HG03442 (cell line): ENCODE data around the gene RBM38.

Source experiments
- ATAC-seq: cut with Tn5 transposase; IDR thresholded peaks from one replicate; pipeline ENCODE4 v1.9.1; 2021; ENCODE audit warnings: mild to moderate bottlenecking, moderate library complexity; ENCODE audit not compliant: unreplicated experiment

The RBM38 gene

DNA sequence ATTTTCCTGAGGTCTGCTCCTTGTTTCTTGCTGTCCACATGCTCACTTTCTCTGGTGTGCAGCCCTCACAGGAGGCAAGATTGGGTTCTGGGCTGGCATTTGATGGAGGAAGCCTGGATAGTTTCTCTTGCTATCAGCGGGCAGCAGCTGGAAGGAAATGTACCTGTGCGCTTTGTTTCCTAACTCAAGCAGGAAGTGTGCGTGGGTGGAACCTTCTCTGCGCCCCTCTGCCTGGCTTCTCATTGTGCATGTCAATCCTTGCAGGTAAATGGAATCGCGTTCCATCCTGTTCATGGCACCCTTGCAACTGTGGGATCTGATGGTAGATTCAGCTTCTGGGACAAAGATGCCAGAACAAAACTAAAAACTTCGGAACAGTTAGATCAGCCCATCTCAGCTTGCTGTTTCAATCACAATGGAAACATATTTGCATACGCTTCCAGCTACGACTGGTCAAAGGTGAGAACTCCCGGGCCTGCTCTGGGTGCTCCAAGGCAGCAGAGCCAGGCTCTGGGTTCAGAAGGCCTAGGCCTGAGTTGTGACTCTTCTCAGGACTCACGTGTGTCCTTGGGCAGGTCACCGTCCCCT, 16.8 kb upstream of the RBM38 start:
- no peak for ATAC-seq

DNA sequence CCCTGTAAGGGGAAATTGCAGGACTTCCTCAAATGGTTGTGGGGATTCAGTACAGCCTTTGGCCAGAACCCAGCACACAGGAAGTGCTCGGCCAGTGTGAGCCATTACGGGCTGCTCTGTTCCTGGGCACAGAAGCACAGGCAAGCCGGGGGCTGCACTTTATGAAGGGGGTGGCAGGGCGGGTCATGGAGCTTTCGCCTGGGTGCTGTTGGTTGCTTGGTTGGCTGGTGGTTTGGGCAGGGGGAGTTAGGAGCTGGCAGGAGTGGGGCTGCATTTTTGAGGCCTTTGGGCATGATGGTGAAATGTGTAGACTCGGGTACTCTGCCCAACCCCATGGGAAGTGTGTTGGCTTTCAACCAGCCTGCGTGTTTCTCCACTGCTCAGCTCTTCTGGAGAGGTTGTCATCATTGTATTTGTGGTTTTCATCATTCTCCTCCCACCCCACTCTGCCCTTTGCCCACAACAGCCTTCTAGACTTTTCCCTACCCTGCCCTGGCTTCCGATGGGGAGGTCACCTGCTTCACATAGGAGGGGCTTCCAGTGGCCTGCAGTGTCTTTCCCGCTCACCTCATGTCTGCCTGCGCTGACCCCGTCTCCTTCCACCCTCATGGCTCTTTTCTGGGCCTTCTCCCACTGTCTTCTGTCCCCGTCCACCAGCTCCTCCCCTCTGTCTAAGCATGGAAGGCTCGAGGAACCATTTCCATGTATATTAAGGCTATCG, 16.1 kb upstream of the RBM38 start:
- ATAC-seq, result no peak

DNA sequence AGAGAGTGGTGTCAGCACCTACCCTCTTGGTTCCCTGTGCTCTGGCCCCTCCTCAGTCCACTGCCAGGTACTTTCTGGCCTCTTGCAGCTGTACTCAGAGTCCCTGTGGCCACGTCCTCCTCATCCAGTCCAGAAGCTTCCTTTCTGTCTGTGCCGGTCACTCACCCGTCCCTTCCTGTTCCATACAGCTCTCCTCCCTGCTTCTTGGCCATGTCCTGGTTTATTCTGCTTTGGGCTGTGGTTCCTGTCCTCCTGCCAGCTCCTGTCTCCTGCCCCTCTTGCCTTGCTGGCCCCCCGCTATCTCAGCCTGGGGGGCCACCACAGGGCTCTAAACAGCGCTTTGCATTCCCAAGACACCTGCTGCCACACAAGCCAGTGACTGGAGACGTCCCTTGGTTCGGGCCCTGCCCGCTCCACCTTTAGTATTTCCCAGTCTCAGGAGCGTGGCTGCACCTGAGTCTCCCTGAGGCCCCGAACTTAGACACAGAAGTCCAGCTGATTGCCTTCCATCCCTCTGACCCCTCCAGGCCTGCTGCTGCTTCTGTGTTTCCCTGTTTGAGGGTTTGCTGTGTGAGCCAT, 15.5 kb upstream of the RBM38 start:
- ATAC-seq, result no peak

DNA sequence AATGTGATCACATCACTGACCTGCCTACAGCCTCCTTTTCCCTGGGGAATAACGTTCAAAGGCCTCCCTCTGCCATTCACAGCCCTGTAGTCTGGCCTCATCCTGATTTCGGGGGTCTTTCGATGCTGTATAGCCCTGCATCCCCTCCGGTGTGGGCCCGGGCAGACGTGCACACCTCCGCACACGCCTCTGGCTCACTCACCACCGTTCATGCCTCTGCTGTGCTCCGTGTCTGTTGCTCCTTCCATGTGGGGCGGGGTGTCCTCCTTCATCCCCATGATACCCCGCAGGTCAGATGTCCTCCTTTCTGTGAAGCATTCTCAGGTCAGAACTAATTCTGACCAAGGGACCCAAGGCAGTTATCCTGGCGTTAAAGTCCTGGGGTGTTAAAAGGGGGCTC, 13.8 kb upstream of the RBM38 start:
- no peak for ATAC-seq

DNA sequence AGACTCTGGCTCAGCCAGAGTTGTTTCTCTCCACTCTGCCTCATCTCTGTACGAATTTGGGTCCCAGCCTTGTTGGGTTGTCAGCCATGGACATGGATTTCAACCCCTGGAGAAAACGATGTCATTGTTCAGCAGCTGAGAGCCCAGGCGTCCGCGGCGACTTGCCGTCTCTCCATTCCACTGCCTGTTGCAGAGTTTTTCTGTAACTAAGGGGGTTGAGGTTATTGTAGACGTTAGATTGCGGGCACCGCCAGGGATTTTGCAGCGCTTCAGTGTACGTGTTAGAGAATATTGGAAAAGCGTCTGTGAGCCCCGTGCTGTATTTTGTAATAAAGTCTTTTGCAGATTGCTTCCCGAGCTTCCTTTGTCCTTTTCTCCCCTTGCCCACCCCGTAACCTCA, 13.1 kb upstream of the RBM38 start:
- ATAC-seq, result no peak

DNA sequence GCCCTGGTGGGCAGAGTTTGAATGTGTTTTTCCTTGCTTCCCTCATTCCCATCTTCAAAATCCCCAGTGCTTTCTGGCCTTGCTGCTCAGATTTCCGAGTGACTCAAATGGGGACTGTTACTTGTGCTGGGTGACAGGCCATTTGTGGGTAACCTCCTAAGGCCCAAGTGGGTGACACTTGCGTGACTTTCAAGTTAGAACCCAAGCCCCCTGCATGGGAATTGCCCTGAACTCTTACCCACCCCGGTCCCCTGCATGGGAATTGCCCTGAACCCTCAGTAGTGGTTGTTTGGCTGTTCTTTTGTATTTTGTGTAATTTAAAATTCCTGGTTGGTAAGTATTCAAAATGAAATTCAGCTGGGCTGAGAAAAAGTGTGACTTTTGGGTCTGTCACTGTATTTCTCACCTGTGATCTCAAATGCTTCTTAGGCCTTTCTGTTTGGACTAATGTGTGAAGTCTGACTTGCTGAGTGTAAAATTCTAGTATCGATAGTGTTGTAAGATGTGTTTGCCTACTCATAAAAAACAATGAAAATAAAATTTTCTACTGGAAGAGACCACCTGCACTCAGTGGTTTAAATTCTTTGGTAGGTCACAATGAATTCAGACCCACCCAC, 12.4 kb upstream of the RBM38 start:
- ATAC-seq, result no peak

DNA sequence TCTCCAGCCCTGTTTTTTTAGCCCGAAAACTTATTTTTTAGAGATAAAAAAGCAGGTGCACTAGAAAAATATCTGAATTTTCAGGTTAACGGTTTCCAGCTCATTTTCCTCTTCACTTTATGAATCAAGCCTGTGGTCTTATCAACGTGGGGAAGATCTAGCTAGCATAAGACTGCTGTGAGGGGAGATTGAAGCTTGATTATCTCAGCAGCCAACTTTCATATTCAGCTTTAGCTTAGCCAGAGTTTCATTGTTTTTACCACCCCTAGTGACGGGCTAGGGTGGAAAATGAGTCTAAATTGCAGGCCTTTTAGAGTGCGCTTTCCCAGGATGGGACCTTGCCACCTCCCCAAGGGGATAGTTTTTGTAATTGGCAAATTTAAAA, 11.9 kb upstream of the RBM38 start:
- no peak for ATAC-seq

DNA sequence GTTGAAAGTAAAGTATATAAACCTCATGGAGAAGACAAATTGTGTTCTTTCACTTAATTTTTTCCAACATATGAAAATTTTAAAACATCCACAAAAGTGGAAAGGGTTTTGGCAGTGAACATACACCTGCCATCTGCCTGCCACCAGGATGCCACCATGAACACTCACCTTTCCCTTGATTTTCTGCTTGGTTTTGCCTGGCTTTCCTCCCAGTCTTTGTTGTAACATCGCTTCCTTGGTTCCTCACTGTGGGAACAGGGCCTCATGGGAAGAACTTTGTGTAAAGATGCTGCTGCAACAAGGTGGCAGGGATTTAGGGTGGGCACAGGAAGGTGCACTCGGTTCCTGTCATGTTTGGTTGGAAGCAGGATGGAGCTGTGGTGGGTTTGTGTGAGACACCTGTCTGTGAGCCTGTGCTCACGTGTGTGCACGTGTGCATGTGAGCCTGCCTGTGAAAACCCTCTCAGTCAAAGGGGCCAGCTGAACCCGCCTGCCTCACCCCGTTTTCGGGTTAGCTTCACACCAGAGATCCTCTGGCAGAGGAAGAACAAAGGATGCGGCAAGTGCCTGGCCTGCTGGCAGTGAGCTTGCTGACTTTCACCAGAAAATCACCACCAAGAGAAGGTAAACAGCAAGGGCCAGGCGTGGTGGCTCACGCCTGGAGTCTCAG, 11.0 kb upstream of the RBM38 start:
- no peak for ATAC-seq

DNA sequence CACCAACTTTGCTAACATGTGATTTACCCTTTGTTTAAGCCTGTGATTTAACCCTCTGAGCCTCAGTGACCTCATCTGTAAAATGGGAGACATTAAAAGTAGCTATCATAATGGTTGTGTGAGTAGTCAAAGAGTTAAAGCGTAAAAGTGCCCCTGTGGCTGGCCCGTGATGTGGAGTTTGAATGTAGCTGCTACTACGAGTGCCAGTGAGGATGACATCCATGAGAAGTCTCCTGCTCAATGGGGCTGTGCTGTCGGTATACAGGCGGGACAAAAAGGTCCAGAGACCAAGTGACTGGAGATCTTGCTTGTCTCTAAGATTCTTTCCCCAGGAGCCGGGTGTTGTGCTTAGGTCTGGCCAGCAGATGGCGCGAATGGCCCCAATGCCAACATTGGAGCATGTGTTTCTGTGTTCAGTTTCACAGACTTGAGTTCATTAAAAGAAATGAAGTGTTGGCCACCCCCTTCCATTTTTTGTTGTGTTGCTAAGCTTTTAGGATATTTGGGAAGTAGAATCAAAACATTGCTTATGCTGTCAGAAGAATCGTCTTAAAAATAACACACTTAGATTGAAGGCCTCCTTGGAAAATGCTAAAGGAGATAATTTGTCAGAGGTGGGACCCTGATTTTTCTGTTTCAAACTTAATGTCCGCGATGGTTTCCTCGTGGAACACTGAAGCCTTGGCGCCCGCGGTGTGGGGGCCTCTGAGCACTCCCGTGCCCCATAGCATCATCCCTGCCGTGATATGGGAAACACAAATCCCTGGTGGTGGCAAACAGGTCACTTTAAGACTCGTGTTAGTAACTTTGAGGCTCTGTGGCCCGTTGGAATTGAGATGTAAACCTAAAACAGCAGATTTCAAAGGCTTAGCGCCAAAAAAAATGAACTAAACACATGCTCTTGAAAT, 9.3 kb upstream of the RBM38 start:
- ATAC-seq, result peak; percentile 44

DNA sequence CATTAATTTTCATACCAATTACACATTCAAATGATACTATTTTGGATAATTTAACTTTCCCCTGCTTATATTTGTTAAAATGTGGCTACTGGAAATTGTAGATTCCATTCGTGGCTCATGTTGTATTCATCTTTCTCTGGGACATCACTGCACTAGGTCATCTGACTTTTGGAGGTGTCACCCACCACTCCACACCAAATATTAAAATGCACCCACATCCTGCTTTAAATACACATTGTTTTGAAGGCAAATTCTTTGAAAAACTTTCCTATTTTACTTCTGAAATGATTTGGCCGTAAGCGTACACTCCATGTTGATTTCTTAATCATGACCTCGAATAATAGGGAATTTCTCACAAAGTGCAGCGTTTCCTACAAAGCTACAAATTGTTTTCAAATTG, 8.7 kb upstream of the RBM38 start:
- no peak for ATAC-seq

DNA sequence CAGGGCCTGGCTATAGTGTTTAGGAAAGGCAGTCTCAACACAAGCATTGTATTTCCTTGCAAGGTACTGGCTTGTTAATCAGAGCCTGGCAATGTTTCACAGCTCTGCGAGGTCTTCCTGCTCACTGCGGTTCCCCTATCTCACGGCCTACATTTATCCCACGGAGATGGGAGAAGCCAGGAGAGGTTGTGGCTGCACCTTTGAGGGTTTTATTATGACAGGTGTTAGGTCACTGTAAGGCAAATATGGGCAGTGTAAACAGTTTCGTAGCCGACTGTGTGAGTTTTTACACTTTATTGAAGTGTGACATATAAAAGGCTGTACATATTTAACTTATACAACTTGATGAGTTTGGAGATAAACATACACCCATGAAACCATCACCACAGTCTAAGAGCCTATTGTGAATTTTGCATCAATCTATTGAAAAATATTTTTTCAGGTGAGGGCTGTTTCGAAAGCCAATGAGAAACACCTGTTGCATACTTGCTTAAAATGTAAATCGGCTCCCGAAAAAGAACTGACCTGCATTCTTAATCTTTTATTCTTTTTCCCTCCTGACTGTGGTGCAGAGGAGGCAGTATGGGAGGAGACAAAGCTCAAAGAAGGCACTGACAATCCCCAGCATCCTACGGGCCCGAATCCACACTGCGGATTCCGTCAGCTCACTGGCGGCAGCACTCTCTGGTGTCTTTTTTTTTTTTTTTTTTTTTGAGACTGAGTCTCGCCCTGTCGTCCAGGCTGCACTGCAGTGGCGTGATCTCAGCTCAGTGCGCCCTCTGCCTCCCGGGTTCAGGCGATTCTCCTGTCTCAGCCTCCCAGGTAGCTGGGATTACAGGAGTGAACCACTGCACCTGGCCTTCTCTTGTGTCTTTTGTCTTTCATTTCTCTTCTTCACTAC, 7.5 kb upstream of the RBM38 start:
- ATAC-seq, result no peak

DNA sequence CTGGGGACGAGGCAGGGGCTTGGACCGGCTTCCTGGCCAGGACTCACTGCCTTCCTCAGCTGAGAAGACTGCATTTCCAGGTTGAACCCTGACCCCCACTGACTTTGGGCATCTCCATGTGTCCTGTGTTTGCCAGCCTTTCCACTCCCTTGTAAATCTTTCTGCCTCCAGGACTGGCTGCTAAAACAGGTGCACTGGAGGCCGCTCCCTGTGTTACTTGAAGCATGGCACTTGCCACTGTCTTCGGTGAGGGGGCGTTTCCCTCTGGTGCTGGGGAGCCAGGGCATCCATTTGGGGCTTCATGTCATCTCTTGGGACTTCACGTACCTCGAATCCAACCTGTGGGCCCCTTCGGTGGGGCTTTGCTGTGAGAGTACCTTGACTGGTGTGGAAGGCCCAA, 6.7 kb upstream of the RBM38 start:
- ATAC-seq, result no peak

DNA sequence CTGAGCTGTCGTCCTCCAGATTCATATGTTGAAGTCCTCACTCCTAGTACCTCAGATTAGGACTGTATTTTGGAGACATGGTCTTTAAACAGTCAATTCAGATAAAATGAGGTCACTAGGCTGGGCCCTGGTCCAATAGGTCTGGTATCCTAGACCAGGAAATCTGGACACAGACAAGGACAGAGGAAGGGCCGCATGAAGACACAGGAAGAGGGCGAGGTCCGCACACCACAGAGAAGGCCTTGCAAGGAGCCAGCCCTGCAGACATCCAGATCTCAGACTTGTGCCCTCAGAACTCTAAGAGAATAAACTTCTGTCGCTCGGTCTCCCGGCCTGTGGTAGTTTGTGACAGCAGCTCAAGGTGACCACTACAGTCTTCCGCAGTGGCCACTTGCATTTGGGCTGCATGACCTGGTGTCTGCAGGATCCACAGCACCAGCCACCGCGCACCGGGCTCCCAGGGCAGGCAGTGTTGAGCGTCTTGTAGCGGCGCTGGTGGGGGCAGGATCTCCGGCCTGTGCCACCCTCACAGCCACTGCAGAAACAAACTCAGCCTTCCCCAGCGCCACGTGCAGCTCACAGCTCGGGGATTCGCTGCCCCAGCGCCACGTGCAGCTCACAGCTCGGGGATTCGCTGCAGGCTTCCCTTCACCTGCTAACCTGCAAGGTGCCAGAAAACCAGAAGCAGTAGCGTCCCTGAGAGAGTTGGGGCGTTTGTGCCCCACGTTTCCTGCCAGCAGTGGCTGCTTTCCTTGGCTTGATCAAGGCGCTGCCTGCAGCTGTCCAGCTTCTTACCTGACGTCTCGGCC, 6.0 kb upstream of the RBM38 start:
- no peak for ATAC-seq

DNA sequence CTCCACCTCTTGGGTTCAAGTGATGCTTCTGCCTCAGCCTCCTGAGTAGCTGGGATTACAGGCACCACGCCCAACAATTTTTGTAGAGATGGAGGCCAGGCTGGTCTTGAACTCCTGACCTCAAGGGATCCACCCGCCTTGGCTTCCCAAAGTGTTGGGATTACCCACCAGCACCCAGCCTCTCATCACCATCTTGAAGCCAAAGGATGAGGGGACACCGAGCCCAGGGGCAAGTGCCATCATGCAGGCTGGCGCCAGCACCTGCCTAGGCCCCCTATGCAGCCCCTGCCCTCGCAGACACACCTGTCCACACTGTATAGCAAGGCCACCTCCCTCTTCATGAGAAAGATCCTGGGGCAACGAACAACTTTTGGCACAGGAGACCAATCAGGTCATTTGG, 5.3 kb upstream of the RBM38 start:
- ATAC-seq, result no peak

DNA sequence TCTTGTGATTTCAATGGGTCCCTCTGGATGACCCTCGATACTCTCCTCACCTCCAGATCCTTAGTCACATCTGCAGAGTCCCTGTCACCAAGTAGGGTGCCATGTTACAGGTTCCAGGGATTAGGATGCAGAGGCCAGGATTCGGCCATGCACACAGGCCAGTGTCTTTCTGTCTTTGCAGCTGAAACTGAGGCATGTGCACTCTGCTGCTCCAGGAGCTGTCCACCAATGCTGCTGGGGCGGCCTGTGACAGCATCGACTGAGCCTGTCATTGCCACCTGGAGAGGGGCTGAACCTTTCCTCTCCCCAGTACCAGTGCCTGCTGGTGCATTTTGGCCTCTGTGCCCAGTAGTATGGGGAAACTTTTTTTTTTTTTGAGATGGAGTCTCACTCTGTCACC, 4.4 kb upstream of the RBM38 start:
- ATAC-seq, result no peak

DNA sequence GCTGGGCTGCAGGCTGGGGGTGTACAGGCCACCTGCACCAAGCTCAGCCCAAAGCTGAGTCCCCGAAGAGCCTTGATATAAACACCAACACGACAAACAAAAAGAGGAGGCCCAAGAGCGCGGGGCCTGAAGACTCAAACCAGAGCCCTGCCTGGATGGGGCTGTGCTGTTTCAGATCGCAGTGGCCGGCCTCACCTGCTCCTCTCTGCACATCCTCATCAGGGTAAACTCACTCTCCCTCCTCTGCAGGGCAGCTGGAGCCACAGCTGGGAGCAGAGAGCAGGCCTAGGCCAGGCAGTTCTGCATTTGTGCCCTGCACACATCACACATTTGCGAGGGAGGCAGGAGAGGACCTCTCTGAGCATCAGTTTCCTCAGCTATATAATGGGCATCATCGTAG, 3.7 kb upstream of the RBM38 start:
- ATAC-seq, result no peak

DNA sequence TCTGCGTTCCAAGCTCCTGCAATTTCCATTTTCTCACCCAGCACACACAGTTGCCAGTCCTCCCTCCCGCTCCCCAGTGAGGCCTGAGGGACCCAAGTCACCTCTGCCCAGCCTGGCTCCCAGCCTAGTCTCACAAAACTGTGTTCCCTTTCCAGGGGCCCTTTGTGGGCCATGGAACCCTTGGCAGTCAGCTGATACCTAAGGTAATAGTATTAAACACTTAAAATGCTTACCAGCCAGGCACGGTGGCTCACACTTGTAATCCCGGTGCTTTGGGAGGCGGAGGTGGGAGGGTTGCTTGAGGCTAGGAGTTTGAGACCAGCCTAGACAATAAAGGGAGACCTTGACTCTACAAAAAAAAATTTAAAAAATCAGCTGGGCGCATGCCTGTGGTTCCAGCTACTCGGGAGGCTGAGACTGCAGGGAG, 3.2 kb upstream of the RBM38 start:
- ATAC-seq, result no peak

DNA sequence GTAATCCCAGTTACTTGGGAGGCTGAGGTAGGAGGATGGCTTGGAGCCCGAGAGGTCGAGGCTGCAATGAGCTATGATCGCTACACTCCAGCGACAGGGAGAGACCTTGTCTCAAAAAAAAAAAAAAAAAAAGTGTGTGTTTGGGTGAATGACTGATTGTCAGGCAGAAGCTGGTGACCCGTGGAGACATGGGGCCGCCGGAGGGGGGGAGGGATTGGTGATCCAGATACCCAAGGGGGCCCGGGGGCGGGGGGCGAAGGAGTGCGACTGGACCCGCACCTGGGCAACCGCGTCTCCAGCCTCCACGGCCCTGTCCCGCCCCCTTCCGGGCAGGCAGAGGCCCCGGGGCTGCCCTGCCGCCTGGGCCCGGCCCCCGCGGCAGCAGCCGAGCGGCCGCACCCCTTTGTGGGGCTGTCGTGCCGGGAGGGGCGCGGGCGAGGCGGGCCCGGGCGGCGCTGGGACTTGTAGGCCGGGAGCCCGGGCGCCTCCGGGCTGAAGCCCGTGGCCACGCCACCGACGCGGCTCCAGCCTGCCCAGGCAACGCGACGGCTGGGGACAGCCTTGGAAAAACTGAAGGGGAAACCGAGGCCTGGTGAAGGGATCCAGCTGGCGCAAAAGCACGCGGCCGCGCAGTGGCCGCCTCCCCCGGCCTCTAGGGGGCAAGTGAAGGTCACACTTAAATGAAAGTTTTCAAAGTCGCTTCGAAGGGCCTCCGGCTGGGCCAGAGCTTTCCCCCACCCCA, 2.1 kb upstream of the RBM38 start:
- peak; percentile 38 for ATAC-seq
